CD4-positive, alpha-beta T cell treated with Interleukin-17A for 1 hour (primary cell): ENCODE measurements around the gene KRTAP1-5.
"Not testable (repeated sequence)": the region's sequence is repeated elsewhere in the genome, so short reads cannot be mapped to it uniquely, and the experiment has no call there.

Experiments used
- DNase-seq: peaks from one replicate; pipeline ENCODE4 v3.0.0-alpha.2; 2020

Gene KRTAP1-5

GRCh38 chr17:41046735-41047465 is 19.9 kb upstream of the KRTAP1-5 start, which contains the start of gene KRTAP2-1:
TSS of gene KRTAP2-1 (minus strand) at chr17:41047316. CDS start at chr17:41047267, 49 bp downstream.
- not testable (repeated sequence) for DNase-seq

DNA sequence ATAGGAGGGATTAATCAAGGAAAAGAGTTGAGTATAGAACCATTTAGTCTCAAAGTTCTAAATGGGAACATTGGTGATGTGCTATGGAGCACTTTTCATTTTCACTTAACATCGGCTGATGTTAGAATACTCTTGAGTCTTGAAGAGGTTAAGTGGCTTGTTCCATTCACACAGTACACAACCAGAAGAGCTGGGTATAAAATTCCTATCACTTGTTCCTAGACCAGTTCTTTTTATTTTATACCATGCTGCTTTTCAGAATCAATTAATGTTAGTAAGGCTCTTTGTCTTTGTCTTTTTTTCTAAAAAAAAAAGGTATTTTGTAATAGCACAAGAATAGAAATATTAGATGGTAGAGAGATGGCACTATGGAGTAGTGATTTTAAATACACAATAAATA is 15.9 kb upstream of the KRTAP1-5 start:
- no peak for DNase-seq

GRCh38 chr17:41040783-41041571 is 14.0 kb upstream of the KRTAP1-5 start, which contains the start of gene KRTAP1-1:
TSS of gene KRTAP1-1 (minus strand) at chr17:41041450. CDS start at chr17:41041397, 53 bp downstream.
- not testable (repeated sequence) for DNase-seq

DNA sequence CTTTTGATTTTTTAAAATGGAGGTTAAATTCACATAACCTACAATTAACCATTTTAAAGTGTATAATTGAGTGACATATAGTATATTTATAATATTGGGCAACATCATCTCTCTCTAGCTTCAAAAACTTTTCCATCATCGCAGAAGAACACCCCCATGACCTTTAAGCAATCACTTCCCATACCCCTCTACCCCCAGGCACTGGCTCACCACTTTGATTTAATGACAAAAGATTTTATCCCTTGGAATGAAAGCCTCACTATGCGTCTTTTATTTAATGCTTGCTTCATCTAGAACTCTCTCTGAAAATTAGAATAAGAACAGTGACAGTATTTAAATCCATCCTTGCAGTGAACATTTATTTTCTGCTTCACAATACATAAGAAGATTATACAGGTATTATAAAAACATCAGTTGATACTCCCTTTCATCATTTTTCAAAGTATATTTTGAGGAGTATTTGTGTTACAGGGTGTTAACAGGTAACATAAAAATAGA is 10.9 kb upstream of the KRTAP1-5 start:
- no peak for DNase-seq

- not testable (repeated sequence) for DNase-seq
Observed at GRCh38 chr17:41034346-41034935, 7.4 kb upstream of the KRTAP1-5 start, which contains the start of gene KRTAP1-3. TSS of gene KRTAP1-3 (minus strand) at chr17:41034874. CDS start at chr17:41034821, 53 bp downstream.

GRCh38 chr17:41029633-41030245 is 2.7 kb upstream of the KRTAP1-5 start, which contains the start of gene KRTAP1-4:
TSS of gene KRTAP1-4 (minus strand) at chr17:41030195. CDS start at chr17:41030078, 117 bp downstream.
- no peak for DNase-seq

DNA sequence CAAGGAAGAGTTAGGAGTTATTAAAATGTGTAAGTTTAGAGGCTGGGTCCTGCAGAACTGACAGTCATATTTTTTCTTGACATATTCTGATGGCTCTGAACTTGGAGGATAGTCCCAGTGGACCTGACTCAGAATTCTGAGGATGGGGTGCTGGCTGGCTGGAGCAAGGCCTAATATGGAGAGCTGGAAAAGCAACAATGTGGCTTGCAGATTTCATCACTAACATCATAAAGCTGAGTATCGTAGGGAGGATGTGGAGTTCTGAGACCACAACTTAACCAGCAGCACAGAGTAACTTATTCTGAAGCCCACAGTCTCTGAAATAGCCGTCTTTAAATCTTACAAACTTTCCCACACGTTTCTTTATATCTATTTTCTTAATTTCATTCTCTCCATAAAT is 2.3 kb downstream of the KRTAP1-5 start:
- DNase-seq = no peak

DNA sequence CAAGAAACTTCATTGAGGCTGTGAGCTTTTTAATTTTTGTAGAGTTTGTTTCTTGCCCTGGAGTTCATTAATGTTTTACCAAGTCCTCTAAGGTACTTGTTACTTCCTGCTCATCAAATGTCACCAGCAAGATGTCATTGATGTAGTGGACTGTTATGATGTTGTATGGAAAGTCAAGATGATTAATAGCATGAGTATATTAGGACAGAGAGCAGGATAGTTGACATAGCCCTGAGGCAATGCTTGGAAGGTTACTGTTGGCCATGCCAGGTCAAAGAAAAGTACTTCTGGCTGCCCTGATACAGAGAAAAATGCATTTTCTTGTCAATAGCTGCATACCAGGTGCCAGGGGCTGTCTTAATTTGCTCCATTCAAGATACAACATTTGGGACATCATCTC is 6.7 kb downstream of the KRTAP1-5 start:
- DNase-seq = no peak

GRCh38 chr17:41019415-41019814 is 7.6 kb downstream of the KRTAP1-5 start:
- DNase-seq = no peak

- DNase-seq = no peak
Observed at GRCh38 chr17:41018541-41018940, 8.5 kb downstream of the KRTAP1-5 start.

- DNase-seq = no peak
Observed at GRCh38 chr17:41016578-41017215, 10.3 kb downstream of the KRTAP1-5 start.

GRCh38 chr17:41015454-41015853 is 11.6 kb downstream of the KRTAP1-5 start:
- DNase-seq = no peak

- no peak for DNase-seq
Observed at GRCh38 chr17:41013606-41014005, 13.4 kb downstream of the KRTAP1-5 start.

DNA sequence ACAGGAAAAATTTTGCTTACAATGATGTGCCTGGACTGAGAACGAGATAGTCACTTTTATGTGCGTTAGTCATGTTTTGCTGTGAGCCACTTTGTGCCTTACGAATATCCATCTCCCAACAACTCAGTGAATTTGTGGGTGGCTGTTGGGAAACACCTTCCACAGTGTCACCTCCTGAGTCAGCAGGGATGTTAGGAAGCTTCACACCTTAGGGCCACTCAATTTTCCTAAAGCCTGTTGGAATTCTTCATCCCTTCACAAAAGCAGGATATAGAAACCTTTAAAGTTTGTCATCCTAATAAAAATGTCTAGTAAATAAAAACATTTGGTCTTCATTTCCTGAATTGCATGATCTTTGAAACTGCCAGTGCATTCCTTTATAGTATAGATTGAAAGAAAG is 13.8 kb downstream of the KRTAP1-5 start:
- DNase-seq = no peak

GRCh38 chr17:41012326-41013120 is 14.5 kb downstream of the KRTAP1-5 start:
- no peak for DNase-seq

GRCh38 chr17:41010441-41010840 is 16.6 kb downstream of the KRTAP1-5 start:
- no peak for DNase-seq

GRCh38 chr17:41009936-41010335 is 17.1 kb downstream of the KRTAP1-5 start:
- no peak for DNase-seq

GRCh38 chr17:41009301-41009760 is 17.7 kb downstream of the KRTAP1-5 start:
- no peak for DNase-seq

DNA sequence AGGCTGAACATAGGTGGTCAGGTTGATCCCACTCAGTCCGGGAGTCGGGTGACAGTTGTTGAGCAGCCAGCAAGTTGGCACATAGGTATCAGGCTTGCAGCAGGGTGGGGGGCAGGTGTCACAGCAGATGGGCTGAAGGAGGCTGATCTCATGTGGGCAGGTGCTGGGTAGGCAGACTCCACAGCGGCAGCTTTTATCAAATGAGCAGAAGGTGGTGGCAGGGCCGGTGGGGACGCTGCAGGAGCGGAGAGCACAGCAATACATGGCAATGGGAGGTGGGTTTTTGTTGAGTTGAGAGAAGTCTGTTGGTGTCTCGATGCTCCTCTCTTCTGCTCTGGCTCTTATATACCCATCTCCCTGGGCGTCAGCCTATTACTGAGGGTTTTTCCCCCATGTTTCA is 18.2 kb downstream of the KRTAP1-5 start, which contains the start of gene KRTAP3-1:
KRTAP3-1 (minus strand) TSS at position 318 of the 400 bp plus-strand sequence; CDS start at position 264, 54 bp downstream.
- DNase-seq = no peak

DNA sequence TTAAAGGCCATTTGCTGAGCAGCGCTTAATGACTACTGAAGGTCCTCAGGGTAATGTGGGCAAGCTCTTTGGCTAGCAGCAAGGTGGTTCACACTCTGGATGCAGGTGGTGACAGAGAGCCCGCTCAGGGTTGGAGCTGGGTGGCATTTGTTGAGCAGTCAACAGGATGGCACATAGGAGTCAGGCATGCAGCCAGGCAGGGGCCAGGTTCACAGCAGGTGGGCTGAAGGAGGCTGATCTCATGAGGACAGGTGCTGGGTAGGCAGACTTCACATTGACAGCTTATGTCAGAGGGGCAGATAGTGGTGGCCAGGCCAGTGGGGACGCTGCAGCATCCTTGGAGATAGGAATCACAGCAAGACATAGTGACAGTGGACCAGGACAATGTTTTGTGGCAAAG is 22.6 kb downstream of the KRTAP1-5 start:
- no peak for DNase-seq

DNA sequence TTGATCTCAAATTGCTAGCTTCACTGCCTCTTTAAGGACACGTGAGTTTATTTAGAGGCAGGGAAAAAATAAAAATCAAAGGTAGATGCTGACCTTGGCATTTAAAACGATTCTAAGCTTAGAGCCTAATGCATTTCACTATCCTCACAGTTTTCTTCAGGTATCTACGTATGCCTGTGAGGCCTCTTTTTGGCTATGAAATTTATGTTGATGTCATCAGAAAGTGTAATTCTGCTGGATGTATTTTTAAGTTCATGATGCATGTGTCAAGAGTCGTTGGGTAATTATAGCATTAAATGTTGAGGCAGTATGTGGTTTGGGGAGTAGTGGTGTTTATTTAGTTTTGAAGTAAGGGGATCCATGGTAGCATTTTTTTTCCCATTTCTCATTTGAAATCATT is 23.1 kb downstream of the KRTAP1-5 start:
- no peak for DNase-seq
